ENCODE measurements around the gene FTSJ3. TPM values are rescaled to one million over a fixed set of nuclear protein-coding genes. Genes with fewer than 3 reads are reported as not detected.

Gene FTSJ3
- total and polyA plus RNA-seq, 4 donors: 10.5 to 31.1 (median 19.2) TPM

- 93% methylated on average over 5 of the region's 5 CpGs for WGBS
- no peaks in the 10 kb centered on the region for H3K27me3 ChIP-seq (ENCODE audit: control insufficient read depth in 4 of 4, insufficient read depth in 4 of 4, low read length in 3 of 4)
- no peak overlapping the region for H3K27ac ChIP-seq (ENCODE audit: low read depth in 1 of 2, low read length in 2 of 2)
- no peak for DNase-seq (ENCODE audit: low spot score)
- H3K9me3 ChIP-seq (ENCODE audit: control insufficient read depth in 4 of 4, low read length in 3 of 4): no peaks in the 10 kb centered on the region
- H3K4me1 ChIP-seq (ENCODE audit: control insufficient read depth in 4 of 4, insufficient read depth in 4 of 4, low read length in 3 of 4): peaks cover 0 to 27% (median 19%) of the 10 kb centered on the region in 4 donors
- no peak overlapping the region for H3K9ac ChIP-seq (ENCODE audit: low read depth in 1 of 2, low read length in 2 of 2)
- H3K36me3 ChIP-seq (ENCODE audit: control insufficient read depth in 4 of 4, insufficient read depth in 3 of 4, low read depth in 1 of 4, low read length in 3 of 4): peaks cover 26 to 55% (median 51%) of the 10 kb centered on the region in 4 donors
- H3K4me3 ChIP-seq (ENCODE audit: low read depth in 1 of 3, low read length in 3 of 3): no peak overlapping the region
- no peak for TF ChIP-seq ATF3 (IDR thresholded peaks at IDR 0.05)
- TF ChIP-seq FOXA1 (IDR thresholded peaks at IDR 0.05): no peak
- TF ChIP-seq ZBTB33 (IDR thresholded peaks at IDR 0.05): no peak
- TF ChIP-seq EGR1 (IDR thresholded peaks at IDR 0.05; ENCODE audit: low read depth in 2 of 2): no peak
- no peak for TF ChIP-seq JUND (IDR thresholded peaks at IDR 0.05)
- TF ChIP-seq YY1 (IDR thresholded peaks at IDR 0.05): no peak
- TF ChIP-seq RXRA (IDR thresholded peaks at IDR 0.05): no peak
- no peak for TF ChIP-seq TAF1 (conservative IDR thresholded peaks at IDR 0.05)
- no peak for TF ChIP-seq CTCF (IDR thresholded peaks at IDR 0.05; ENCODE audit: low read depth, low read length, missing input control)
Observed at GRCh38 chr17:63830278-63830677, 2.8 kb upstream of the FTSJ3 start.

- TF ChIP-seq HNF4A (conservative IDR thresholded peaks at IDR 0.05) (no peak), NR2F2 (IDR thresholded peaks at IDR 0.05) (no peak), GABPA (IDR thresholded peaks at IDR 0.05 in 1 of 2, conservative IDR thresholded peaks at IDR 0.05 in 1 of 2) (no peak), CTCF (IDR thresholded peaks at IDR 0.05; ENCODE audit: low read depth, low read length, missing input control) (no peak), TAF1 (conservative IDR thresholded peaks at IDR 0.05) (no peak), FOXA2 (IDR thresholded peaks at IDR 0.05) (no peak), MAX (IDR thresholded peaks at IDR 0.05) (no peak), SP1 (IDR thresholded peaks at IDR 0.05) (no peak), ZBTB33 (IDR thresholded peaks at IDR 0.05) (no peak), HNF4G (IDR thresholded peaks at IDR 0.05) (no peak), ATF3 (IDR thresholded peaks at IDR 0.05) (no peak), EGR1 (IDR thresholded peaks at IDR 0.05; ENCODE audit: low read depth in 2 of 2) (no peak), JUND (IDR thresholded peaks at IDR 0.05) (no peak), REST (IDR thresholded peaks at IDR 0.05) (no peak), RXRA (IDR thresholded peaks at IDR 0.05) (no peak), YY1 (IDR thresholded peaks at IDR 0.05) (no peak), FOXA1 (IDR thresholded peaks at IDR 0.05) (no peak)
- no peaks in the 10 kb centered on the region for H3K27me3 ChIP-seq (ENCODE audit: control insufficient read depth in 4 of 4, insufficient read depth in 4 of 4, low read length in 3 of 4)
- H3K4me3 ChIP-seq (ENCODE audit: low read depth in 1 of 3, low read length in 3 of 3): no peak overlapping the region
- no peak overlapping the region for H3K27ac ChIP-seq (ENCODE audit: low read depth in 1 of 2, low read length in 2 of 2)
- H3K9ac ChIP-seq (ENCODE audit: low read depth in 1 of 2, low read length in 2 of 2): no peak overlapping the region
- H3K9me3 ChIP-seq (ENCODE audit: control insufficient read depth in 4 of 4, low read length in 3 of 4): no peaks in the 10 kb centered on the region
- no peak for DNase-seq (ENCODE audit: low spot score)
- H3K4me1 ChIP-seq (ENCODE audit: control insufficient read depth in 4 of 4, insufficient read depth in 4 of 4, low read length in 3 of 4): peaks cover 0 to 27% (median 19%) of the 10 kb centered on the region in 4 donors
- peaks cover 17 to 62% (median 53%) of the 10 kb centered on the region in 4 donors for H3K36me3 ChIP-seq (ENCODE audit: control insufficient read depth in 4 of 4, insufficient read depth in 3 of 4, low read depth in 1 of 4, low read length in 3 of 4)
- 94% methylated on average over 3 of the region's 3 CpGs for WGBS
Observed at GRCh38 chr17:63828936-63829335, 1.5 kb upstream of the FTSJ3 start.
